ENCODE results near the gene RAD51B. TPM values are rescaled to one million over a fixed set of nuclear protein-coding genes. Genes with fewer than 3 reads are reported as not detected.

Gene RAD51B
- total RNA-seq, 1 experiment from 2014 or later = 16.7 TPM

DNA sequence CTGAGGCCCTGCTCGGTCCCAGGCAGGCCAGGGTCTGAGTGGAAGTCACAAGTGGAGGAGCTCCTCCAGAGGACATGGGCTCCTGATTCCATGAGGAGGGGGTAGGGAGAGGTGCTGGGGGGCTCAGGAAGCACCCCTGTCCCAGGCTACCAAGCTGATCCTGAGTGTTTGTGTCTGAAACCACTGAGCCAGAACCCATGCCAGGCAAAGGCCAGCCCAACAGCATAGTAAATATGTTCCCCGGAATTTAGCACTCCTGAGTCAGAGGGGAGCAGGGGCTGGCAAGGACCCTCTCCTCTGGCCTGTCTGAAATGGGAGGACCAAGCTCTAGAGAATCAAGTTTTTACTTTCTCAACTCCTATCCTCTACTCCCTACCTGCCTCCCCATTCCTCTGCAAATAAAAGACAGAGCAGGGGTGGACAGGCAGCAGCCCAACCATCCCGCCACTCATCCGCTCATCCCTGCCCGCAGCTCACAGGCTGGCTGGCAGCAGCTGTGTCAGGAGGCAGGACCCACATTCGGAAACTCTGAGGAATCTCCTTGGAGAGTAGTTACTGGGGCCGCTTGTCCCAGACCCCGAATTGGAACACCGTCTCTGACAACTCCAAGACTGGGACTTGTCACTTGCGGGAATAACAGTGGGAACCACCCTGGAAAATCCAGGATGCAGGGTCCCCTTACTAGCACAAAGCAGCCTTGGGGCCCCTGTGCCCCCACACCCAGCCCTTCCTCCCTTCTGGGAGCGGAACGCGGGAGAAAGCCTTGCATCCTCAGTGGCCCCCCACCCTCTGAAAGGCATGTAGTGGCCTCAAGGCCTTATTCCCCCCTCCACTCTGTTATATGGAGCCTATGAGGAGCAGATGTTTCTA, 870.7 kb downstream of the RAD51B start:
- WGBS (ENCODE audit: extremely low coverage, insufficient read length, low lambda C conversion rate) = no CpG with 5 or more reads among the region's 13 CpGs
- Histone ChIP-seq H3K18ac (ENCODE audit: insufficient read length, low read depth, low read length) (no peak overlapping the region), H3K27me3 (ENCODE audit: insufficient read depth, low read length) (no peaks in the 10 kb centered on the region), H2BK15ac (ENCODE audit: low read depth, low read length) (no peak overlapping the region), H3K27ac (ENCODE audit: insufficient read length, low read depth, low read length) (no peak overlapping the region), H2BK120ac (ENCODE audit: low read depth, low read length, poor library complexity, severe bottlenecking) (no peak overlapping the region), H4K20me1 (ENCODE audit: control insufficient read depth, insufficient read depth, insufficient read length) (no peaks in the 10 kb centered on the region), H4K5ac (ENCODE audit: insufficient read length, low read depth, low read length) (no peak overlapping the region), H2BK5ac (ENCODE audit: insufficient read length, low read length) (no peak overlapping the region), H3K4me2 (ENCODE audit: insufficient read depth, insufficient read length, low read length) (no peak overlapping the region), H2AK5ac (ENCODE audit: insufficient read length, low read length) (no peak overlapping the region), H3K9me3 (ENCODE audit: control insufficient read depth, low read depth, low read length) (no peaks in the 10 kb centered on the region), H4K8ac (replicated peaks; ENCODE audit: insufficient read length, low read depth, low read length) (no peak overlapping the region), H3K4ac (ENCODE audit: low read depth, low read length) (no peak overlapping the region), H2BK20ac (ENCODE audit: low read depth, low read length, poor library complexity, severe bottlenecking) (no peak overlapping the region), H3K4me1 (ENCODE audit: insufficient read depth, low read length) (no peaks in the 10 kb centered on the region), H3K23ac (ENCODE audit: insufficient read length, low read depth, low read length) (no peak overlapping the region), H3K56ac (ENCODE audit: insufficient read length, low read depth, low read length) (no peak overlapping the region), H3K9ac (ENCODE audit: extremely low read depth, insufficient read length, low read length) (no peak overlapping the region), H3K23me2 (ENCODE audit: insufficient read length, low read depth, low read length, poor library complexity, severe bottlenecking) (no peaks in the 10 kb centered on the region), H3T11ph (ENCODE audit: low read length) (no peak overlapping the region), H2BK12ac (ENCODE audit: insufficient read length, low read depth, low read length) (no peak overlapping the region), H2AFZ (ENCODE audit: low read length) (no peak overlapping the region), H3K14ac (ENCODE audit: insufficient read depth, low read length) (no peak overlapping the region), H3K79me1 (ENCODE audit: insufficient read depth, low read depth, low read length, poor library complexity, severe bottlenecking) (no peaks in the 10 kb centered on the region), H3K79me2 (ENCODE audit: insufficient read depth, low read length) (no peaks in the 10 kb centered on the region), H4K91ac (ENCODE audit: insufficient read length, low read depth, low read length) (no peak overlapping the region)
- TF ChIP-seq, protein P1, sequence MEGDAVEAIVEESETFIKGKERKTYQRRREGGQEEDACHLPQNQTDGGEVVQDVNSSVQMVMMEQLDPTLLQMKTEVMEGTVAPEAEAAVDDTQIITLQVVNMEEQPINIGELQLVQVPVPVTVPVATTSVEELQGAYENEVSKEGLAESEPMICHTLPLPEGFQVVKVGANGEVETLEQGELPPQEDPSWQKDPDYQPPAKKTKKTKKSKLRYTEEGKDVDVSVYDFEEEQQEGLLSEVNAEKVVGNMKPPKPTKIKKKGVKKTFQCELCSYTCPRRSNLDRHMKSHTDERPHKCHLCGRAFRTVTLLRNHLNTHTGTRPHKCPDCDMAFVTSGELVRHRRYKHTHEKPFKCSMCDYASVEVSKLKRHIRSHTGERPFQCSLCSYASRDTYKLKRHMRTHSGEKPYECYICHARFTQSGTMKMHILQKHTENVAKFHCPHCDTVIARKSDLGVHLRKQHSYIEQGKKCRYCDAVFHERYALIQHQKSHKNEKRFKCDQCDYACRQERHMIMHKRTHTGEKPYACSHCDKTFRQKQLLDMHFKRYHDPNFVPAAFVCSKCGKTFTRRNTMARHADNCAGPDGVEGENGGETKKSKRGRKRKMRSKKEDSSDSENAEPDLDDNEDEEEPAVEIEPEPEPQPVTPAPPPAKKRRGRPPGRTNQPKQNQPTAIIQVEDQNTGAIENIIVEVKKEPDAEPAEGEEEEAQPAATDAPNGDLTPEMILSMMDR (conservative IDR thresholded peaks at IDR 0.05) = no peak
- Mint-ChIP-seq H3K27ac (no peak overlapping the region), H3K4me3 (no peak overlapping the region), H3K9me3 (peaks cover 0 to 3% of the 10 kb centered on the region in 2 experiments; a peak in 2 of 5 replicates), H3K27me3 (ENCODE audit: low read depth) (peaks cover 32% of the 10 kb centered on the region), H3K36me3 (ENCODE audit: insufficient read depth in 1 of 3, low read depth in 3 of 3) (peaks cover 0 to 2% (median 0%) of the 10 kb centered on the region in 3 experiments; a peak in 1 of 7 replicates), H3K4me1 (peaks cover 30 to 43% of the 10 kb centered on the region in 2 experiments)
- DNase-seq = no peak
